RWPE1 (cell line): ENCODE data around the gene EBLN1.

Source experiments
- CTCF ChIA-PET: fragments of 350-600 bp; sonication (Branson Sonifier 250); formaldehyde crosslinking; extraction: SDS; loops from one replicate; lab custom pipeline; 2021; lab: Yijun Ruan, JAX
- POLR2A ChIA-PET: fragments of 400-600 bp; formaldehyde crosslinking; extraction: SDS; loops from one replicate; lab custom pipeline; 2020; ENCODE audit warnings: antibody characterized with exemption; ENCODE audit not compliant: low non-redundant PET; lab: Yijun Ruan, JAX
- DNase-seq: peaks from one replicate; pipeline ENCODE4 v3.0.0; 2012; ENCODE audit warnings: low spot score
- H3K27ac ChIP-seq: fragments of 450-650 bp; 2 replicates; pipeline ENCODE4 v1.5.1; 2017
- TF ChIP-seq, protein P1 (sequence below): fragments of 450-650 bp; conservative IDR thresholded peaks from 2 replicates; pipeline ENCODE4 v1.5.1; 2017; ENCODE audit warnings: low read depth, mild to moderate bottlenecking

Gene EBLN1

GRCh38 chr10:22174442-22174841 is 43.4 kb downstream of the EBLN1 start:
- no peak for DNase-seq
- POLR2A ChIA-PET, result no interaction called here
- CTCF ChIA-PET, result no interaction called here
- TF ChIP-seq, protein P1, sequence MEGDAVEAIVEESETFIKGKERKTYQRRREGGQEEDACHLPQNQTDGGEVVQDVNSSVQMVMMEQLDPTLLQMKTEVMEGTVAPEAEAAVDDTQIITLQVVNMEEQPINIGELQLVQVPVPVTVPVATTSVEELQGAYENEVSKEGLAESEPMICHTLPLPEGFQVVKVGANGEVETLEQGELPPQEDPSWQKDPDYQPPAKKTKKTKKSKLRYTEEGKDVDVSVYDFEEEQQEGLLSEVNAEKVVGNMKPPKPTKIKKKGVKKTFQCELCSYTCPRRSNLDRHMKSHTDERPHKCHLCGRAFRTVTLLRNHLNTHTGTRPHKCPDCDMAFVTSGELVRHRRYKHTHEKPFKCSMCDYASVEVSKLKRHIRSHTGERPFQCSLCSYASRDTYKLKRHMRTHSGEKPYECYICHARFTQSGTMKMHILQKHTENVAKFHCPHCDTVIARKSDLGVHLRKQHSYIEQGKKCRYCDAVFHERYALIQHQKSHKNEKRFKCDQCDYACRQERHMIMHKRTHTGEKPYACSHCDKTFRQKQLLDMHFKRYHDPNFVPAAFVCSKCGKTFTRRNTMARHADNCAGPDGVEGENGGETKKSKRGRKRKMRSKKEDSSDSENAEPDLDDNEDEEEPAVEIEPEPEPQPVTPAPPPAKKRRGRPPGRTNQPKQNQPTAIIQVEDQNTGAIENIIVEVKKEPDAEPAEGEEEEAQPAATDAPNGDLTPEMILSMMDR, result no peak
- no peak overlapping the region for H3K27ac ChIP-seq

GRCh38 chr10:22171131-22171530 is 46.7 kb downstream of the EBLN1 start:
- CTCF ChIA-PET, result interaction anchor here (0.6 to 0.7 kb wide), 2 partner anchors 42 to 67 kb away, joined by 3 read pairs; no protein-coding TSS in a partner anchor
- POLR2A ChIA-PET, result no interaction called here

GRCh38 chr10:22170582-22170981 is 47.2 kb downstream of the EBLN1 start:
- DNase-seq, result no peak
- TF ChIP-seq, protein P1, result no peak
- CTCF ChIA-PET, result interaction anchor here (0.6 to 0.7 kb wide), 2 partner anchors 43 to 67 kb away, joined by 3 read pairs; no protein-coding TSS in a partner anchor
- POLR2A ChIA-PET, result no interaction called here
- no peak overlapping the region for H3K27ac ChIP-seq

More at GRCh38 chr10:22171131-22171530, 46.7 kb downstream of the EBLN1 start:
- H3K27ac ChIP-seq, result no peak overlapping the region
- TF ChIP-seq, protein P1, result no peak
- no peak for DNase-seq

DNA sequence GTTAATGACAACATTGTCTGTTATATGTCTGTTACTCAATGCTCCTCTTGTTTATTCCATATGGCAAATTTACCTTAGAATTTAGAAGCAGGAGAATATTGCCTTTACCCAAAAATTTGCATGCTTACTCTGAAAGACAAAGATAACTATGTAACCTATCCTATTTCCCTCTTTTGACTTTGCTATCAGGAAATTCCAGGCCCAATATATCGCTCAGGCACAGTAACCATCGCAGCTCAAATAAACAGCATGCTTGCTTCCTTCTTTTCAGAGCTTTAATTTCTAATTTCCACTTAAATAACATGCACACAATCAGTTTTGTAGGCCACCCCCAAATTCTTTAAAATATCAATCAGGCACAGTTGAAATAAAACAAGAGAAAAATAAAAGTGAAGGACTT is 57.8 kb downstream of the EBLN1 start:
- CTCF ChIA-PET, result no interaction called here
- no peak for DNase-seq
- POLR2A ChIA-PET, result no interaction called here
- TF ChIP-seq, protein P1, result no peak
- H3K27ac ChIP-seq, result no peak overlapping the region

- H3K27ac ChIP-seq, result no peak overlapping the region
- ChIA-PET CTCF (no interaction called here), POLR2A (no interaction called here)
- no peak for DNase-seq
- TF ChIP-seq, protein P1, result no peak
Observed at GRCh38 chr10:22159180-22159579, 58.6 kb downstream of the EBLN1 start.
